HCT116 (cell line): ENCODE measurements around the gene TFPT.

Source experiments
- EGR1 ChIP-seq: IDR thresholded peaks from 2 replicates; pipeline ENCODE4 v1.6.1; 2012; ENCODE audit warnings: low read depth
- EZH2 ChIP-seq: fragments of 200-600 bp; sonication (generic); IDR thresholded peaks from 2 replicates; pipeline ENCODE4 v1.6.1; 2017; ENCODE audit warnings: antibody characterized with exemption, mixed run types
- JUND ChIP-seq: IDR thresholded peaks from 2 replicates; pipeline ENCODE4 v1.6.1; 2012
- POLR2A ChIP-seq: IDR thresholded peaks from 2 replicates; pipeline ENCODE4 v1.7.0; 2011; ENCODE audit warnings: borderline replicate concordance; ENCODE audit not compliant: insufficient read depth, insufficient read length; ENCODE audit errors: extremely low read depth
- POLR2AphosphoS5 ChIP-seq: IDR thresholded peaks from 2 replicates; pipeline ENCODE4 v1.6.1; 2011; ENCODE audit warnings: mild to moderate bottlenecking, low read depth, low read length, moderate library complexity
- RAD21 ChIP-seq: IDR thresholded peaks from 2 replicates; pipeline ENCODE4 v1.6.1; 2012; ENCODE audit warnings: low read depth, mild to moderate bottlenecking
- SIN3A ChIP-seq: IDR thresholded peaks from 2 replicates; pipeline ENCODE4 v1.6.1; 2012; ENCODE audit warnings: low read depth
- SP1 ChIP-seq: IDR thresholded peaks from 2 replicates; pipeline ENCODE4 v1.6.1; 2012; ENCODE audit warnings: low read depth
- TCF7L2 ChIP-seq: IDR thresholded peaks from 2 replicates; pipeline ENCODE4 v1.7.0; 2011; ENCODE audit warnings: borderline replicate concordance, inconsistent platforms; ENCODE audit not compliant: insufficient read depth, insufficient read length; ENCODE audit errors: extremely low read depth
- YY1 ChIP-seq: IDR thresholded peaks from 2 replicates; pipeline ENCODE4 v1.6.1; 2011; ENCODE audit warnings: low read length, low read depth, moderate library complexity, mild to moderate bottlenecking; ENCODE audit not compliant: insufficient replicate concordance; ENCODE audit errors: extremely low read depth
- TF ChIP-seq, protein P1 (sequence below), 3 experiments: fragments of 200-600 bp in 1 of 3; sonication (generic) in 1 of 3; IDR thresholded peaks in 2 of 3; conservative IDR thresholded peaks in 1 of 3; 2 replicates each; pipeline ENCODE4 v1.5.1; 2012 to 2017; ENCODE audit warnings: low read depth in 2 of 3, low read length in 2 of 3, antibody characterized with exemption in 1 of 3, borderline replicate concordance in 1 of 3, control low read depth in 1 of 3, mild to moderate bottlenecking in 1 of 3, mixed read lengths in 1 of 3, mixed run types in 1 of 3, moderate library complexity in 1 of 3; ENCODE audit not compliant: insufficient read depth in 1 of 3
- TF ChIP-seq, protein P2 (sequence below): IDR thresholded peaks from 2 replicates; pipeline ENCODE4 v1.6.1; 2011; ENCODE audit warnings: mild to moderate bottlenecking, low read length, moderate library complexity; ENCODE audit not compliant: insufficient replicate concordance; ENCODE audit errors: extremely low read depth

DNA sequence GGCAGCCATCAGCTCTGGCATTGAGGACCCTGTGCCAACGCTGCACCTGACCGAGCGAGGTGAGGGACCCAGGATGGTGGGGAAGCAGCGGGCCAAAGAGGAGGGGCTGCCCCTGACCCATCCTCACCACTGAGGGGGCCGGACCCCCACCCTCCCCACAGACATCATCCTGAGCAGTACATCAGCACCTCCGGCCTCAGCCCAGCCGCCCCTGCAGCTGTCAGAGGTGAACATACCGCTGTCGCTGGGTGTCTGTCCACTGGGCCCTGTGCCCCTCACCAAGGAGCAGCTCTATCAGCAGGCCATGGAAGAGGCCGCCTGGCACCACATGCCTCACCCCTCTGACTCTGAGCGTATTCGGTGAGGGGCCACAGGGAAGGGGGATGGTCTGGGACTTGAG is 36.8 kb upstream of the TFPT start:
- TF ChIP-seq, protein P1, sequence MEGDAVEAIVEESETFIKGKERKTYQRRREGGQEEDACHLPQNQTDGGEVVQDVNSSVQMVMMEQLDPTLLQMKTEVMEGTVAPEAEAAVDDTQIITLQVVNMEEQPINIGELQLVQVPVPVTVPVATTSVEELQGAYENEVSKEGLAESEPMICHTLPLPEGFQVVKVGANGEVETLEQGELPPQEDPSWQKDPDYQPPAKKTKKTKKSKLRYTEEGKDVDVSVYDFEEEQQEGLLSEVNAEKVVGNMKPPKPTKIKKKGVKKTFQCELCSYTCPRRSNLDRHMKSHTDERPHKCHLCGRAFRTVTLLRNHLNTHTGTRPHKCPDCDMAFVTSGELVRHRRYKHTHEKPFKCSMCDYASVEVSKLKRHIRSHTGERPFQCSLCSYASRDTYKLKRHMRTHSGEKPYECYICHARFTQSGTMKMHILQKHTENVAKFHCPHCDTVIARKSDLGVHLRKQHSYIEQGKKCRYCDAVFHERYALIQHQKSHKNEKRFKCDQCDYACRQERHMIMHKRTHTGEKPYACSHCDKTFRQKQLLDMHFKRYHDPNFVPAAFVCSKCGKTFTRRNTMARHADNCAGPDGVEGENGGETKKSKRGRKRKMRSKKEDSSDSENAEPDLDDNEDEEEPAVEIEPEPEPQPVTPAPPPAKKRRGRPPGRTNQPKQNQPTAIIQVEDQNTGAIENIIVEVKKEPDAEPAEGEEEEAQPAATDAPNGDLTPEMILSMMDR (IDR thresholded peaks at IDR 0.05 in 2 of 3, conservative IDR thresholded peaks at IDR 0.05 in 1 of 3; ENCODE audit: borderline replicate concordance in 1 of 3, insufficient read depth in 1 of 3, low read depth in 2 of 3, low read length in 2 of 3) = no peak
- no peak for TF ChIP-seq SIN3A
- no peak for TF ChIP-seq JUND
- no peak for TF ChIP-seq POLR2AphosphoS5
- no peak for TF ChIP-seq YY1
- TF ChIP-seq, protein P2, sequence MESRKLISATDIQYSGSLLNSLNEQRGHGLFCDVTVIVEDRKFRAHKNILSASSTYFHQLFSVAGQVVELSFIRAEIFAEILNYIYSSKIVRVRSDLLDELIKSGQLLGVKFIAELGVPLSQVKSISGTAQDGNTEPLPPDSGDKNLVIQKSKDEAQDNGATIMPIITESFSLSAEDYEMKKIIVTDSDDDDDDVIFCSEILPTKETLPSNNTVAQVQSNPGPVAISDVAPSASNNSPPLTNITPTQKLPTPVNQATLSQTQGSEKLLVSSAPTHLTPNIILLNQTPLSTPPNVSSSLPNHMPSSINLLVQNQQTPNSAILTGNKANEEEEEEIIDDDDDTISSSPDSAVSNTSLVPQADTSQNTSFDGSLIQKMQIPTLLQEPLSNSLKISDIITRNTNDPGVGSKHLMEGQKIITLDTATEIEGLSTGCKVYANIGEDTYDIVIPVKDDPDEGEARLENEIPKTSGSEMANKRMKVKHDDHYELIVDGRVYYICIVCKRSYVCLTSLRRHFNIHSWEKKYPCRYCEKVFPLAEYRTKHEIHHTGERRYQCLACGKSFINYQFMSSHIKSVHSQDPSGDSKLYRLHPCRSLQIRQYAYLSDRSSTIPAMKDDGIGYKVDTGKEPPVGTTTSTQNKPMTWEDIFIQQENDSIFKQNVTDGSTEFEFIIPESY = no peak
- TF ChIP-seq POLR2A = no peak
- TF ChIP-seq EZH2 = no peak
- TF ChIP-seq SP1 = no peak
- TF ChIP-seq TCF7L2 = no peak
- no peak for TF ChIP-seq RAD21
- TF ChIP-seq EGR1 = no peak
